ENCODE results near the gene PXMP4.

The PXMP4 gene

GRCh38 chr20:33744773-33745385 lies 24.8 kb upstream of the PXMP4 start:
- Histone ChIP-seq H3K27me3 (ENCODE audit: low read depth) (no peaks in the 10 kb centered on the region), H3K4me3 (no peak overlapping the region), H3K4me1 (no peaks in the 10 kb centered on the region), H3K36me3 (replicated peaks) (no peaks in the 10 kb centered on the region), H3K9me3 (no peaks in the 10 kb centered on the region)
- in situ Hi-C loops (cut with MboI; ENCODE audit: low sequenced_read_pairs): no loop called here
- no peak for DNase-seq (ENCODE audit: low spot score in 2 of 2)

GRCh38 chr20:33744181-33744580 lies 24.1 kb upstream of the PXMP4 start:
- no peaks in the 10 kb centered on the region for H3K9me3 ChIP-seq
- in situ Hi-C loops (cut with MboI; ENCODE audit: low sequenced_read_pairs): no loop called here
- no peaks in the 10 kb centered on the region for H3K27me3 ChIP-seq (ENCODE audit: low read depth)
- no peak overlapping the region for H3K4me3 ChIP-seq
- no peaks in the 10 kb centered on the region for H3K4me1 ChIP-seq
- no peak for DNase-seq (ENCODE audit: low spot score in 2 of 2)
- H3K36me3 ChIP-seq (replicated peaks): no peaks in the 10 kb centered on the region

- Histone ChIP-seq H3K36me3 (replicated peaks) (no peaks in the 10 kb centered on the region), H3K27me3 (ENCODE audit: low read depth) (no peaks in the 10 kb centered on the region), H3K4me3 (no peak overlapping the region), H3K4me1 (no peaks in the 10 kb centered on the region), H3K9me3 (peaks cover 12% of the 10 kb centered on the region)
- no peak for DNase-seq (ENCODE audit: low spot score in 2 of 2)
- in situ Hi-C loops (cut with MboI; ENCODE audit: low sequenced_read_pairs): no loop called here
Measured at GRCh38 chr20:33740189-33740588, 20.1 kb upstream of the PXMP4 start.

GRCh38 chr20:33739493-33739892 lies 19.4 kb upstream of the PXMP4 start:
- in situ Hi-C loops (cut with MboI; ENCODE audit: low sequenced_read_pairs): no loop called here
- H3K27me3 ChIP-seq (ENCODE audit: low read depth): no peaks in the 10 kb centered on the region
- DNase-seq (ENCODE audit: low spot score in 2 of 2): no peak
- no peaks in the 10 kb centered on the region for H3K36me3 ChIP-seq (replicated peaks)
- no peaks in the 10 kb centered on the region for H3K4me1 ChIP-seq
- peaks cover 12% of the 10 kb centered on the region for H3K9me3 ChIP-seq
- H3K4me3 ChIP-seq: no peak overlapping the region

GRCh38 chr20:33736962-33737361 lies 16.9 kb upstream of the PXMP4 start:
- Histone ChIP-seq H3K9me3 (peaks cover 12% of the 10 kb centered on the region), H3K4me1 (peaks cover 16% of the 10 kb centered on the region), H3K36me3 (replicated peaks) (no peaks in the 10 kb centered on the region), H3K4me3 (no peak overlapping the region), H3K27me3 (ENCODE audit: low read depth) (no peaks in the 10 kb centered on the region)
- DNase-seq (ENCODE audit: low spot score in 2 of 2): no peak
- in situ Hi-C loops (cut with MboI; ENCODE audit: low sequenced_read_pairs): no loop called here

- DNase-seq (ENCODE audit: low spot score in 2 of 2): peak in 1 of 2 experiments; percentile 56
- in situ Hi-C loops (cut with MboI; ENCODE audit: low sequenced_read_pairs): no loop called here
- Histone ChIP-seq H3K9me3 (peaks cover 12% of the 10 kb centered on the region), H3K36me3 (replicated peaks) (no peaks in the 10 kb centered on the region), H3K4me1 (peaks cover 20% of the 10 kb centered on the region), H3K27me3 (ENCODE audit: low read depth) (no peaks in the 10 kb centered on the region), H3K4me3 (no peak overlapping the region)
Measured at GRCh38 chr20:33733654-33734576, 13.8 kb upstream of the PXMP4 start.

- Histone ChIP-seq H3K27me3 (ENCODE audit: low read depth) (no peaks in the 10 kb centered on the region), H3K4me3 (peak overlapping the region; percentile 41), H3K9me3 (peaks cover 8% of the 10 kb centered on the region), H3K4me1 (peaks cover 20% of the 10 kb centered on the region), H3K36me3 (replicated peaks) (no peaks in the 10 kb centered on the region)
- peak; percentile 66 to 91 for DNase-seq (ENCODE audit: low spot score in 2 of 2)
- in situ Hi-C loops (cut with MboI; ENCODE audit: low sequenced_read_pairs): no loop called here
Measured at GRCh38 chr20:33732166-33732970, 12.3 kb upstream of the PXMP4 start.

GRCh38 chr20:33731693-33732165 lies 11.6 kb upstream of the PXMP4 start, which contains the start of gene ZNF341:
ZNF341 (plus strand) TSS chr20:33731996; CDS start chr20:33732022, 26 bp downstream.
- no peaks in the 10 kb centered on the region for H3K27me3 ChIP-seq (ENCODE audit: low read depth)
- in situ Hi-C loops (cut with MboI; ENCODE audit: low sequenced_read_pairs): no loop called here
- H3K4me3 ChIP-seq: peak within 1 kb of the TSS; percentile 41
- no peaks in the 10 kb centered on the region for H3K36me3 ChIP-seq (replicated peaks)
- peaks cover 1% of the 10 kb centered on the region for H3K9me3 ChIP-seq
- DNase-seq (ENCODE audit: low spot score in 2 of 2): peak; percentile 78 to 93
- peaks cover 20% of the 10 kb centered on the region for H3K4me1 ChIP-seq

- no peak for DNase-seq (ENCODE audit: low spot score in 2 of 2)
- Histone ChIP-seq H3K4me3 (peak overlapping the region; percentile 31), H3K4me1 (peaks cover 20% of the 10 kb centered on the region), H3K9me3 (no peaks in the 10 kb centered on the region; the same call in 1 of the 2 replicates), H3K27me3 (ENCODE audit: low read depth) (no peaks in the 10 kb centered on the region), H3K36me3 (replicated peaks) (no peaks in the 10 kb centered on the region)
- in situ Hi-C loops (cut with MboI; ENCODE audit: low sequenced_read_pairs): no loop called here
Measured at GRCh38 chr20:33730946-33731692, 11.0 kb upstream of the PXMP4 start.

GRCh38 chr20:33729101-33729500 lies 9.0 kb upstream of the PXMP4 start:
- Histone ChIP-seq H3K4me3 (no peak overlapping the region), H3K27me3 (ENCODE audit: low read depth) (no peaks in the 10 kb centered on the region), H3K36me3 (replicated peaks) (no peaks in the 10 kb centered on the region), H3K4me1 (peaks cover 20% of the 10 kb centered on the region), H3K9me3 (no peaks in the 10 kb centered on the region)
- in situ Hi-C loops (cut with MboI; ENCODE audit: low sequenced_read_pairs): no loop called here
- DNase-seq (ENCODE audit: low spot score in 2 of 2): no peak

- no peak for DNase-seq (ENCODE audit: low spot score in 2 of 2)
- in situ Hi-C loops (cut with MboI; ENCODE audit: low sequenced_read_pairs): no loop called here
- H3K4me3 ChIP-seq: no peak overlapping the region
- no peaks in the 10 kb centered on the region for H3K9me3 ChIP-seq
- H3K27me3 ChIP-seq (ENCODE audit: low read depth): no peaks in the 10 kb centered on the region
- no peaks in the 10 kb centered on the region for H3K36me3 ChIP-seq (replicated peaks)
- peaks cover 14% of the 10 kb centered on the region for H3K4me1 ChIP-seq
Measured at GRCh38 chr20:33728463-33728862, 8.4 kb upstream of the PXMP4 start.

- no peak for DNase-seq (ENCODE audit: low spot score in 2 of 2)
- H3K36me3 ChIP-seq (replicated peaks): no peaks in the 10 kb centered on the region
- H3K9me3 ChIP-seq: no peaks in the 10 kb centered on the region
- H3K4me1 ChIP-seq: peaks cover 10% of the 10 kb centered on the region
- no peaks in the 10 kb centered on the region for H3K27me3 ChIP-seq (ENCODE audit: low read depth)
- in situ Hi-C loops (cut with MboI; ENCODE audit: low sequenced_read_pairs): no loop called here
- H3K4me3 ChIP-seq: no peak overlapping the region
Measured at GRCh38 chr20:33727806-33728205, 7.7 kb upstream of the PXMP4 start.

- in situ Hi-C loops (cut with MboI; ENCODE audit: low sequenced_read_pairs): no loop called here
- no peak overlapping the region for H3K4me3 ChIP-seq
- DNase-seq (ENCODE audit: low spot score in 2 of 2): no peak
Measured at GRCh38 chr20:33727115-33727479, 7.0 kb upstream of the PXMP4 start.

More at GRCh38 chr20:33727115-33727479, 7.0 kb upstream of the PXMP4 start:
- H3K36me3 ChIP-seq (replicated peaks): no peaks in the 10 kb centered on the region
- peaks cover 4% of the 10 kb centered on the region for H3K4me1 ChIP-seq
- H3K9me3 ChIP-seq: no peaks in the 10 kb centered on the region
- H3K27me3 ChIP-seq (ENCODE audit: low read depth): no peaks in the 10 kb centered on the region
